GM18909 (cell line): ENCODE data around the gene SPDYE11.
"Not testable (repeated sequence)": the region's sequence is repeated elsewhere in the genome, so short reads cannot be mapped to it uniquely, and the experiment has no call there.

Source experiments
- ATAC-seq: cut with Tn5 transposase; IDR thresholded peaks from one replicate; pipeline ENCODE4 v1.9.1; 2021; ENCODE audit warnings: mild to moderate bottlenecking; ENCODE audit not compliant: unreplicated experiment, poor library complexity

Gene SPDYE11

GRCh38 chr7:73057811-73058210 lies at the start of gene SPDYE11:
Gene SPDYE11 (minus strand): TSS chr7:73057911. CDS start chr7:73056111, 1,800 bp downstream.
- ATAC-seq, result not testable (repeated sequence)

GRCh38 chr7:73085938-73086337 lies 28.2 kb upstream of the SPDYE11 start, which contains the start of gene SPDYE9:
Gene SPDYE9 (minus strand): TSS chr7:73086038. CDS start chr7:73084238, 1,800 bp downstream.
- ATAC-seq, result not testable (repeated sequence)

GRCh38 chr7:73029666-73030065 lies 28.0 kb downstream of the SPDYE11 start, which contains the start of gene SPDYE8:
Gene SPDYE8 (minus strand): TSS chr7:73029766. CDS start chr7:73027966, 1,800 bp downstream.
- not testable (repeated sequence) for ATAC-seq

GRCh38 chr7:73006491-73006890 lies 51.2 kb downstream of the SPDYE11 start:
- ATAC-seq, result not testable (repeated sequence)

- ATAC-seq, result peak; percentile 88
Measured at GRCh38 chr7:73005693-73006447, 51.8 kb downstream of the SPDYE11 start.

GRCh38 chr7:73005356-73005692 lies 52.4 kb downstream of the SPDYE11 start:
- ATAC-seq, result peak; percentile 81

GRCh38 chr7:72997887-72998468 lies 59.7 kb downstream of the SPDYE11 start:
- ATAC-seq, result not testable (repeated sequence)
